ENCODE data around the gene FAM181A. TPM values are rescaled to one million over a fixed set of nuclear protein-coding genes. Genes with fewer than 3 reads are reported as not detected.

Gene FAM181A
- total RNA-seq, 2 experiments from 2014 or later: not detected

- no peak for ATAC-seq
- no peak for TF ChIP-seq CTCF (IDR thresholded peaks at IDR 0.05)
- H3K27ac Mint-ChIP-seq: no peak overlapping the region
- H3K4me3 Mint-ChIP-seq: no peak overlapping the region
- no peak for DNase-seq
- peaks cover 30% of the 10 kb centered on the region for H3K36me3 Mint-ChIP-seq (ENCODE audit: low read depth)
- H3K27me3 Mint-ChIP-seq: no peaks in the 10 kb centered on the region
- ChIA-PET POLR2A (interaction anchor here (0.6 to 12.3 kb wide), 4 partner anchors 12 to 52 kb away, joined by 3 to 180 read pairs (median 3); partner anchors contain the start of gene OTUB2), CTCF (interaction anchor here (1.7 to 13.6 kb wide), 3 partner anchors 11 to 34 kb away, joined by 7 to 290 read pairs (median 69); no protein-coding TSS in a partner anchor)
- H3K4me1 Mint-ChIP-seq (ENCODE audit: low read depth): peaks cover 74% of the 10 kb centered on the region
- intact Hi-C loops (cut with micrococcal nuclease): no loop called here
- H3K9me3 Mint-ChIP-seq: peaks cover 25% of the 10 kb centered on the region
These were observed 46.5 kb downstream of the FAM181A start for GRCh38 chr14:93973607-93974006.

- ATAC-seq (no peak), DNase-seq (no peak)
- POLR2A ChIA-PET: interaction anchor here (0.7 to 12.3 kb wide), 4 partner anchors 12 to 28 kb away, joined by 3 to 180 read pairs (median 4); no protein-coding TSS in a partner anchor
- Mint-ChIP-seq H3K4me1 (ENCODE audit: low read depth) (peaks cover 77% of the 10 kb centered on the region), H3K27ac (peak overlapping the region; percentile 35), H3K9me3 (peaks cover 26% of the 10 kb centered on the region), H3K4me3 (no peak overlapping the region), H3K27me3 (no peaks in the 10 kb centered on the region), H3K36me3 (ENCODE audit: low read depth) (peaks cover 34% of the 10 kb centered on the region)
- CTCF ChIA-PET: interaction anchor here (1.2 to 13.6 kb wide), 2 partner anchors 27 to 35 kb away, joined by 4 to 290 read pairs; no protein-coding TSS in a partner anchor
- no peak for TF ChIP-seq CTCF (IDR thresholded peaks at IDR 0.05)
- intact Hi-C loops (cut with micrococcal nuclease): no loop called here
These were observed 47.2 kb downstream of the FAM181A start for GRCh38 chr14:93974299-93974698.

- DNase-seq: no peak
- TF ChIP-seq CTCF (IDR thresholded peaks at IDR 0.05): no peak
- intact Hi-C loops (cut with micrococcal nuclease): loop anchor here (5.0 kb wide), 1 partner anchor 33 kb away; no protein-coding TSS in a partner anchor
- H3K4me1 Mint-ChIP-seq (ENCODE audit: low read depth): peaks cover 81% of the 10 kb centered on the region
- CTCF ChIA-PET: interaction anchor here (0.6 to 13.6 kb wide), 3 partner anchors 26 to 157 kb away, joined by 3 to 290 read pairs (median 4); no protein-coding TSS in a partner anchor
- ATAC-seq: no peak
- H3K9me3 Mint-ChIP-seq: peaks cover 28% of the 10 kb centered on the region
- no peaks in the 10 kb centered on the region for H3K27me3 Mint-ChIP-seq
- H3K27ac Mint-ChIP-seq: peak overlapping the region; percentile 91
- H3K36me3 Mint-ChIP-seq (ENCODE audit: low read depth): peaks cover 37% of the 10 kb centered on the region
- POLR2A ChIA-PET: interaction anchor here (0.7 to 12.3 kb wide), 4 partner anchors 13 to 28 kb away, joined by 3 to 180 read pairs (median 4); no protein-coding TSS in a partner anchor
- H3K4me3 Mint-ChIP-seq: no peak overlapping the region
These were observed 47.7 kb downstream of the FAM181A start for GRCh38 chr14:93974833-93975232.

- H3K4me1 Mint-ChIP-seq (ENCODE audit: low read depth): peaks cover 81% of the 10 kb centered on the region
- no peaks in the 10 kb centered on the region for H3K27me3 Mint-ChIP-seq
- H3K36me3 Mint-ChIP-seq (ENCODE audit: low read depth): peaks cover 37% of the 10 kb centered on the region
- H3K27ac Mint-ChIP-seq: peak overlapping the region; percentile 91
- TF ChIP-seq CTCF (IDR thresholded peaks at IDR 0.05): no peak
- H3K4me3 Mint-ChIP-seq: peak overlapping the region; percentile 45
- peaks cover 28% of the 10 kb centered on the region for H3K9me3 Mint-ChIP-seq
- POLR2A ChIA-PET: interaction anchor here (1.6 to 12.3 kb wide), 3 partner anchors 14 to 20 kb away, joined by 4 to 180 read pairs (median 4); no protein-coding TSS in a partner anchor
- ATAC-seq (peak; percentile 8), DNase-seq (no peak)
- intact Hi-C loops (cut with micrococcal nuclease): loop anchor here (5.0 kb wide), 1 partner anchor 34 kb away; no protein-coding TSS in a partner anchor
- CTCF ChIA-PET: interaction anchor here (0.9 to 13.6 kb wide), 4 partner anchors 13 to 36 kb away, joined by 3 to 290 read pairs (median 4); no protein-coding TSS in a partner anchor
These were observed 48.8 kb downstream of the FAM181A start for GRCh38 chr14:93975791-93976476.

Measured in activated CD8-positive, alpha-beta T cell treated with anti-CD3 and anti-CD28 coated beads for 36 hours (primary cell).